ENCODE measurements around the gene IQCF6.
"Not testable (repeated sequence)": the region's sequence is repeated elsewhere in the genome, so short reads cannot be mapped to it uniquely, and the experiment has no call there.

Gene IQCF6

GRCh38 chr3:51777985-51778384 lies 1.1 kb downstream of the IQCF6 start:
- in situ Hi-C loops (cut with HindIII; ENCODE audit: low sequenced_read_pairs), result loop anchor here (5.0 kb wide), 1 partner anchor 69 kb away; no protein-coding TSS in a partner anchor

- in situ Hi-C loops (cut with HindIII; ENCODE audit: low sequenced_read_pairs), result no loop called here
Observed at GRCh38 chr3:51773529-51774056, 5.4 kb downstream of the IQCF6 start.

DNA sequence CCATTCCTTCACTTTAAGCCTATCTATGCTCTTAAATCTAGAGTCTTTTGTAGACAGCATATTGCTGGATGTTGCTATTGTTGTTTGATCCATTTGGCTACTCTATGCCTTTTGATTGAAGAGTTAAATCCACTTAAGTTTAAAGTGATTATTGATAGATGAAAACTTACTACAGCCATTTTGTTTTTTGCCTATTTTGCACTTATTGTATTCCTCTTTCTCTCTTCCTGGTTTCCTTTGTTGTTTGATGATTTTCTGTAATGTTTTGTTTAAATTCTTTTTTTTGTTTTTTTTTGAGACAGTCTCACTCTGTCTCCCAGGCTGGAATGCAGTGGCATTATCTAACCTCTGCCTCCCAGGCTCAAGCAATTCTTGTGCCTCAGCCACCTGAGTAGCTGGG lies 19.8 kb downstream of the IQCF6 start:
- in situ Hi-C loops (cut with HindIII; ENCODE audit: low sequenced_read_pairs), result no loop called here

DNA sequence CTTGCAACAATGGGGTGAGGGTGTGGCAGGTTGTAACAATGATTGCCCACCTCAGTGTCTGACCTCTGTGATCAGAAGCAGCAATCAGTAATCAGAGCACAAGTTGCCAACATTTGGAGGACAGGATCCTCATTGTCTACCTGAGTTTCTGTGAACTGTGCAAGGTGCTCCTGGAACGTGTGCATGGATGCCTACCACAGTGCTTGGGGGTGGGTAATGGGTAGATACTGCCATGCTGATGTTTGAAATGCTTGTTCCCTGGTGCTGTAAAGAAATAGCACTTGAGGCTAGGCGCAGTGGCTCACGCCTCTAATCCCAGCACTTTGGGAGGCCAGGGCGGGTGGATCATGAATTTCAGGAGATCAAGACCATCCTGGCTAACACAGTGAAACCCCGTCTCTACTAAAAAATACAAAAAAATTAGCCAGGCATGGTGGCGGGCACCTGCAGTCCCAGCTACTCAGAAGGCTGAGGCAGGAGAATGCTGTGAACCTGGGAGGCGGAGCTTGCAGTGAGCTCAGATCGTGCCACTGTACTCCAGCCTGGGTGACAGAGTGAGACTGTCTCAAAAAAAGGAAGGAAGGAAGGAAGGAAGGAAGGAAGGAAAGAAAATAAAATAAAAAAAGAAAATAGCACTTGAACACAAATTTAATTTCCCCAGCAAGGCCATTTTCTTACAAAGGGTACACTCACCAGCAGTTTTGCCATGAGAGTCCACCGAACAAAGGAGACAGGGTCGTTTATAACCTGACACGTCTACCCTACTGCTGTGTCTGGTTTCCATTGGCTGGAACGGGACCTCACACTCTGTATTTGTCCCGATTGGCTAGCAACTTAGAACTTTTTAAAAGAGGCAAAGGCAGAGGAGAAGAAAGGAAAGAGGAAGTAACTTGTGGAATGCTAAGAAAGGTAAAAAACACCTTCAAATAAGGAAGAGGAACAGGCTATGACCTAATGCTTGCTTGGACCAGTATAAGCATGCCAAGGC lies 25.0 kb downstream of the IQCF6 start:
- in situ Hi-C loops (cut with HindIII; ENCODE audit: low sequenced_read_pairs), result not testable (repeated sequence)

GRCh38 chr3:51751287-51751686 lies 27.8 kb downstream of the IQCF6 start:
- in situ Hi-C loops (cut with HindIII; ENCODE audit: low sequenced_read_pairs), result no loop called here

DNA sequence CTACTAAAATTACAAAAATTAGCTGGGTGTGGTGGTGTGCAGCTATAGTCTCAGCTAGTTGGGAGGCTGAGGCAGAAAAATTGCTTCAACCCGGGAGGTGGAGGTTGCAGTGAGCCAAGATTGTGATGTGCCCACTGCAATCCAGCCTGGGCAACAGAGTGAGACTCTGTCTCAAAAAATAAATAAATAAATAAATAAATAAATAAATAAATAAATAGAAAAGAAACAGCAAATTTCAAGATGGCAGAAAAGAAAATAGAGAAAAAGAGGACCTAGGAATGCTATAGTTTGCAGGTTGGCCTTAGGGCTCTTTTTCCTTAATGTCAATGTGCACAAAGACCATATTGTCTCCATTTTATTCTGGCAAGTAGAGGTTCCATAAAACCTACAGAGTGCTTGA lies 28.2 kb downstream of the IQCF6 start:
- in situ Hi-C loops (cut with HindIII; ENCODE audit: low sequenced_read_pairs), result no loop called here

DNA sequence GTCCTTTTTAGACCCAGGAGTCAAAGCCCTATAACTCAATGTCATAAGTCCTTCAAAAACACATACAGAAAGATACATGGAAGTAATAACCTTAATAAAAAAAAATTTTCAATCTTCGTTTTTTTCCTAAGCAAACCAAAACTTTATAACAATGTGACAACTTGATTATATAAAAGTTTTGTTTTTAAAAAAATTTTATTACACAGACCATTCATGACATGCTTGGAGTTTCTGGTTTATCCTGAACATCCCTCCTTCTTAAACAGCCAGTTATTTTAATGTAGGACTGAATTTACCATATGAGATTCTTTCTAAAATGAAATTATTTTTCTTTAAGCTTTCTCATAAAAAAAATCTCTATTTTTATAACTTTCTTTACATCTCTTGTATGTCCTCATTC lies 30.7 kb downstream of the IQCF6 start:
- in situ Hi-C loops (cut with HindIII; ENCODE audit: low sequenced_read_pairs), result no loop called here

DNA sequence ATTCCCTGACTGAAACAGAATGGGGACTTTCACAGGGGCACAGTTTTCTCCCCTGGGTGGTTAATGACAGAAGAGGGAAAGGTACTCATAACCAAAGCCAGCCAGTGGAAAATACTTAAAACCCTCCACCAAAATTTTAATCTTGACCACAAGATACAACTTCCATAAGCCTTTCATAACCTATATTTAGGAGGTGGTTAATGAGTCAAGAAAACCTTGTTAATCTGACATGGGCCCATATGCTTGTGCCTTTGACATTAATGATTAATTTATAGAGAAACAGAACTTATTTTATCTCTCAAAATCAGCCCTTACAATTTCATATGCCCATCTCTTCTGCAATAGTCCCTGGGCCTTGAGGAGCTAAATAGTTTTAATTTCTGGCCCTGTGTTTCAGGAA lies 31.2 kb downstream of the IQCF6 start:
- in situ Hi-C loops (cut with HindIII; ENCODE audit: low sequenced_read_pairs), result no loop called here

GRCh38 chr3:51742978-51743377 lies 36.1 kb downstream of the IQCF6 start:
- in situ Hi-C loops (cut with HindIII; ENCODE audit: low sequenced_read_pairs), result not testable (repeated sequence)

GRCh38 chr3:51742320-51742719 lies 36.7 kb downstream of the IQCF6 start:
- in situ Hi-C loops (cut with HindIII; ENCODE audit: low sequenced_read_pairs), result not testable (repeated sequence)

DNA sequence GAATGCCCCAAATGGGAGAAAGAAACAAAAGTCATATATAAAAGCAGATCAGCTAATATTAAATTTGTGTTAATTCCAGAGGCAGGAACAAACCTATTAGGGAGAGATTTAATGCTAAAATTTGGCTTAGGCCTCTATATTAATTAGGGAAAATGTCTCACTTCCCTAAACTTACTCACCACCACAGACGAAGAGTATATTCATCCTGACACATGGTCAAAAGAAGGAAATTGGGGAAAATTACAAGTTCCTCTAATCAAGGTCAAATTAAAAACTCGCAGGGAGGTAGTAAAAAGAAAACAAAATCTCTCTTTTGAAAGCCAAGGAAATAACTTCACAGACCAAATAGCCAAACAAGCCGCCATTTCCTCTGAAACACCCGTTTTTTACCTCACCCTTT lies 39.9 kb downstream of the IQCF6 start:
- in situ Hi-C loops (cut with HindIII; ENCODE audit: low sequenced_read_pairs), result loop anchor here (5.0 kb wide), 2 partner anchors 58 to 107 kb away; no protein-coding TSS in a partner anchor

DNA sequence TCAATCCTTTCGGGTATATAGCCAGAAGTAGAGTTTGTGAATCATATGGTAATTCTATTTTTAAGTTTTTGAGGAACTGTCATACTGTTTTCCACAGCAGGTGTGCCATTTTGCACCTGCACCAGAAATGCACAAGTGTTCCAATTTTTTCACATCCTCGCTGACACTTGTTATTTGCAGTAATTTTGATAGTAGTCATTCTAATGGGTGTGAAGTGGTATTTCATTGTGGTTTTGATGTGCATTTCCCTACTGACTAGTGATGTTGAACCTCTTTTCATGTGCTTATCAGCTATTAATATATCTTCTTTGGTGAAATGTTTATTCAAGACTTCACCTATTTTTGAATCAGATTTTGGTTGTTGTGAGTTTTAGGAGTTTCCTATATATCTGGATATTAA lies 43.1 kb downstream of the IQCF6 start:
- in situ Hi-C loops (cut with HindIII; ENCODE audit: low sequenced_read_pairs), result loop anchor here (5.0 kb wide), 2 partner anchors 61 to 104 kb away; no protein-coding TSS in a partner anchor

DNA sequence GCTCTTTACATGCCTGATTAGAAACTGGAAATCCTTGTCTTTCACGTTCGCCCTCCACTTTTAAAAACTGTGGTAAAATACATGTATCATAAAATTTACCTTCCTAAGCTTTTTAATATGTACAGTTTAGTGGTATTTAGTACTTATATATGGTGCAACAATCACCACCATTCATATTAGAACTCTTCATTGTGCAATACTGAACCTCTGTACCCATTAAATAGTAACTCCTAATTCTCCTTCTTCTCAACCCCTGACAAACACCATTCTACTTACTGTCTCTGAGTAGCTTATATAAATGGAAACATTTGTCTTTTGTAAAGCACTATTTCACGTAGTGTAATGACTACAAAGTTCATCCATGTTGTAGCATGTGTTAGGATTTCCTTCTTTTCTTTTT lies 44.0 kb downstream of the IQCF6 start:
- in situ Hi-C loops (cut with HindIII; ENCODE audit: low sequenced_read_pairs), result loop anchor here (5.0 kb wide), 2 partner anchors 62 to 103 kb away; no protein-coding TSS in a partner anchor

DNA sequence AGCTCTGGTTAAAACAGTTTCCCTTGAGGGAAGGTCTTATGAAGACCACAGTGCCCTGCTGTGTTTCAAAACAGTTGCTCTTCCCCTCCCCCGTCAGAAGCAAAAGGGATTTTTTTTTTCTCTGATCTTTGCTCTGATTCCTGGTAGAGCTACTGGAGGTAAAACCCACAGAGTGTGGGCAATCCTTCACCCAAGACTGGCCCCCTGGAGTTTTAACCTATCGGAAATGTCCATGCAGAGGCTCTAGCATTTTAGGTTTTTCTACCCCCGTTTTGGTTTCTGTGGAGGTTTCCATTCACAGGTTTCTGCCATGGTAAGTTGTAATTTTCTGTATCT lies 44.5 kb downstream of the IQCF6 start:
- in situ Hi-C loops (cut with HindIII; ENCODE audit: low sequenced_read_pairs), result no loop called here

GRCh38 chr3:51733859-51734571 lies 45.0 kb downstream of the IQCF6 start:
- in situ Hi-C loops (cut with HindIII; ENCODE audit: low sequenced_read_pairs), result no loop called here

DNA sequence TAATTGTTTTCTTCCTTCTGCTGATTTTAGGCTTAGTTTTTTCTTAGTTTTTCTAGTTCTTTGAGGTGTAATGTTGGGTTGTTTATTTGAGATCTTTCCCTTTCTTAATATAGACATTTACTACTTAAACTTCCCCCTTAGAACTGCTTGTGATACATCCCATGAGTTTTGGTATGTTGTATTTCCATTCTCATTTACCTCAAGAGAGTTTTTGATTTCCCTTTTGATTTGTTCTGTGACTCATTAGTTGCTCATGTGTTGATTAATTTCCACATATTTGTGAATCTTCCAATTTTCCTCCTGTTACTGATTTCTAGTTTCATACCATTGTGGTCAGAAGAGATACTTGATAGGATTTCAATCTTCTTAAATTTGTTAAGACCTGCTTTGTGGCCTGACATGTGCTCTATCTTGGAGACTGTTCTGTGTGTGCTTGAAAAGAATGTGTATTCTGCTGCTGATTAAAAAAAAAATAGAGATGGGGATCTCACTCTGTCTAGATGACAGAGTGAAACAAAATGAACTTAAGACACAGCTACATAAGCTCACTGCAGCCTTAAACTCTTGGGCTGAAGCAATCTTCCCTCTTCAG lies 49.9 kb downstream of the IQCF6 start:
- in situ Hi-C loops (cut with HindIII; ENCODE audit: low sequenced_read_pairs), result no loop called here

Data from endothelial cell of hepatic sinusoid (primary cell).